K562 (cell line): ENCODE data around the gene TBC1D5. TPM values are rescaled to one million over a fixed set of nuclear protein-coding genes. Genes with fewer than 3 reads are reported as not detected.

Experiments used
- ATAC-seq: fragments of 200-7000 bp; cut with Tn5 transposase; 3 replicates; pipeline ENCODE4 v1.9.1; 2020; ENCODE audit warnings: moderate library complexity
- BruUV-seq: library from RNA; stranded (reverse); fragments of 400-500 nt; replicated peaks from 2 replicates; lab custom pipeline; 2021; lab: Mats Ljungman, UMichigan
- CTCF ChIA-PET: fragments of 300-600 bp; formaldehyde crosslinking; extraction: SDS; loops from one replicate; lab custom pipeline; 2021; ENCODE audit warnings: low intra/inter-chr PET ratio; lab: Yijun Ruan, JAX
- POLR2A ChIA-PET: fragments of 300-600, 350-650 bp; sonication (Branson Sonifier 250); formaldehyde crosslinking; extraction: SDS; loops from one replicate; lab custom pipeline; 2021; ENCODE audit warnings: antibody characterized with exemption, inconsistent platforms; lab: Yijun Ruan, JAX
- DNase-seq, 4 experiments: peaks; one replicate each; pipeline versions ENCODE4 v3.0.0 to v3.0.0-alpha.2; 2011 to 2018; ENCODE audit warnings: low spot score in 3 of 4, mixed read lengths in 3 of 4; ENCODE audit errors: extremely low read depth in 1 of 4
- FAIRE-seq: peaks from 2 replicates; lab custom pipeline; 2011; peaks lifted over from hg19 to GRCh38; lab: Jason Lieb, UNC
- H2AFZ ChIP-seq: 2 replicates; pipeline ENCODE4 v1.6.0; 2011; ENCODE audit warnings: low read depth, low read length, control low read depth, inconsistent platforms
- H3K27ac ChIP-seq: fragments of 200-600 bp; 3 replicates; pipeline ENCODE4 v1.8.0; 2011; ENCODE audit warnings: low read depth, mild to moderate bottlenecking, control low read depth, inconsistent platforms, low read length, moderate library complexity, mixed read lengths; ENCODE audit errors: extremely low read depth
- H3K27me3 ChIP-seq, 2 experiments: fragments of 300-600 bp in 1 of 2; 2 replicates in 1 of 2; 3 replicates in 1 of 2; pipeline versions ENCODE4 v1.6.0 to v1.8.0; 2011; ENCODE audit warnings: inconsistent platforms in 2 of 2, low read length in 2 of 2, mild to moderate bottlenecking in 1 of 2, mixed read lengths in 1 of 2, moderate library complexity in 1 of 2; ENCODE audit not compliant: control insufficient read depth in 2 of 2, insufficient read depth in 2 of 2
- H3K36me3 ChIP-seq: fragments of 300-600 bp; 3 replicates; pipeline ENCODE4 v1.8.0; 2011; ENCODE audit warnings: mild to moderate bottlenecking, low read length, inconsistent platforms; ENCODE audit not compliant: control insufficient read depth, insufficient read depth
- H3K4me1 ChIP-seq, 2 experiments: fragments of 200-600 bp in 1 of 2; replicated peaks in 1 of 2; 2 replicates in 1 of 2; 3 replicates in 1 of 2; pipeline versions ENCODE4 v1.5.1 to v1.8.0; 2011; ENCODE audit warnings: inconsistent platforms in 2 of 2, low read length in 2 of 2, mild to moderate bottlenecking in 1 of 2, mixed read lengths in 1 of 2, moderate library complexity in 1 of 2; ENCODE audit not compliant: control insufficient read depth in 2 of 2, insufficient read depth in 2 of 2
- H3K4me2 ChIP-seq: 2 replicates; pipeline ENCODE4 v1.6.1; 2011; ENCODE audit warnings: low read length, control low read depth, inconsistent platforms, mixed read lengths; ENCODE audit not compliant: insufficient read depth
- H3K4me3 ChIP-seq: fragments of 200-600 bp; sonication (generic), shearing (Covaris generic); 2 replicates; pipeline ENCODE4 v1.5.1; 2016; ENCODE audit warnings: control low read depth, inconsistent platforms
- H3K79me2 ChIP-seq: fragments of 200-600 bp; 3 replicates; pipeline ENCODE4 v1.8.0; 2011; ENCODE audit warnings: low read length, inconsistent platforms; ENCODE audit not compliant: control insufficient read depth, insufficient read depth
- H3K9ac ChIP-seq, 2 experiments: 2 replicates each; pipeline versions ENCODE4 v1.6.0 to v1.6.1; 2011; ENCODE audit warnings: low read depth in 2 of 2, low read length in 2 of 2, control low read depth in 1 of 2, inconsistent platforms in 1 of 2, mild to moderate bottlenecking in 1 of 2, mixed read lengths in 1 of 2; ENCODE audit not compliant: insufficient read depth in 1 of 2
- H3K9me1 ChIP-seq: one replicate; pipeline ENCODE4 v1.6.0; 2011; ENCODE audit warnings: inconsistent platforms, mild to moderate bottlenecking, low read length, moderate library complexity; ENCODE audit not compliant: control insufficient read depth, insufficient read depth
- H3K9me3 ChIP-seq: replicated peaks from 2 replicates; pipeline ENCODE4 v1.5.1; 2011; ENCODE audit warnings: low read depth, low read length, inconsistent platforms; ENCODE audit not compliant: control insufficient read depth, insufficient read depth
- H4K20me1 ChIP-seq: replicated peaks from 2 replicates; pipeline ENCODE4 v1.6.1; 2011; ENCODE audit warnings: low read length, inconsistent platforms, mixed read lengths; ENCODE audit not compliant: control insufficient read depth, insufficient read depth
- BACH1 ChIP-seq: fragments of 200-800 bp; sonication (Bioruptor generic); IDR thresholded peaks from 2 replicates; pipeline ENCODE4 v1.6.1; 2016; ENCODE audit warnings: missing genetic modification characterization, missing compliant biosample characterization
- ELK3 ChIP-seq: fragments of 450-650 bp; formaldehyde crosslinking; IDR thresholded peaks from 2 replicates; pipeline ENCODE4 v1.4.0; 2020; ENCODE audit warnings: mild to moderate bottlenecking
- FOXA1 ChIP-seq: fragments of 450-650 bp; IDR thresholded peaks from 2 replicates; pipeline ENCODE4 v1.6.1; 2016; ENCODE audit warnings: mild to moderate bottlenecking, borderline replicate concordance
- FOXP1 ChIP-seq: sonication (generic); formaldehyde crosslinking; IDR thresholded peaks from 2 replicates; pipeline ENCODE4 v1.8.0; 2022; ENCODE audit warnings: mild to moderate bottlenecking, missing genetic modification reagents
- GTF2E2 ChIP-seq: fragments of 200-800 bp; sonication (Bioruptor generic); IDR thresholded peaks from 2 replicates; pipeline ENCODE4 v1.6.1; 2016; ENCODE audit warnings: missing genetic modification characterization, missing compliant biosample characterization
- KLF13 ChIP-seq: fragments of 450-650 bp; IDR thresholded peaks from 2 replicates; pipeline ENCODE4 v1.6.1; 2016; ENCODE audit warnings: missing genetic modification characterization, low read depth, mild to moderate bottlenecking, missing compliant biosample characterization, moderate library complexity, borderline replicate concordance
- LEF1 ChIP-seq: fragments of 450-650 bp; IDR thresholded peaks from 2 replicates; pipeline ENCODE4 v1.6.1; 2016; ENCODE audit warnings: mild to moderate bottlenecking
- THRA ChIP-seq: fragments of 450-650 bp; IDR thresholded peaks from 2 replicates; pipeline ENCODE4 v1.6.1; 2017; ENCODE audit warnings: mild to moderate bottlenecking, moderate library complexity
- ZKSCAN1 ChIP-seq: fragments of 150-350 bp; IDR thresholded peaks from 2 replicates; pipeline ENCODE4 v1.6.1; 2016; ENCODE audit warnings: low read depth, low read length
- ZNF707 ChIP-seq: fragments of 250-450 bp; sonication (Bioruptor Pico); conservative IDR thresholded peaks from 2 replicates; pipeline ENCODE4 v1.8.0; 2022; ENCODE audit warnings: inconsistent platforms, mild to moderate bottlenecking, moderate library complexity
- WGBS: fragments of 100-300 bp; shearing (Covaris generic); methylation state at CpG from one replicate; pipeline ENCODE4 v1.1.6; 2016; ENCODE audit warnings: low coverage, mixed read lengths; ENCODE audit not compliant: insufficient coverage; ENCODE audit errors: missing lambda C conversion rate; 5-methylcytosine and 5-hydroxymethylcytosine counted together
- in situ Hi-C: fragments of 300-500 bp; cut with MboI; formaldehyde crosslinking; loops from 4 replicates; pipeline ENCODE4 v1.15.0; 2018; ENCODE audit warnings: inconsistent platforms, mixed read lengths
- intact Hi-C: fragments of 100-400 bp; cut with micrococcal nuclease; formaldehyde crosslinking; loops from 2 replicates; pipeline ENCODE4 v1.14.2; 2022
- polyA plus RNA-seq, 8 experiments: library from polyadenylated mRNA; depleted of rRNA in 4 of 8; stranded (reverse) in 5 of 8; unstranded in 3 of 8; fragments of >200 nt; fragmentation: Nextera tagmentation in 2 of 8; fragmentation: Illumina TruSeq in 1 of 8; extraction: Ambion mirVana in 2 of 8; extraction: Trizol in 1 of 8; gene quantifications; 2 replicates each; pipeline versions ENCODE4 v1.2.1 to v1.2.3, GENCODE V29; 2011 to 2014; ENCODE audit warnings: inconsistent platforms in 1 of 8, missing spikeins in 1 of 8
- total RNA-seq, 7 experiments: library from RNA; depleted of rRNA in 6 of 7; stranded (reverse); fragments of >200 nt in 6 of 7; fragmentation: Illumina TruSeq in 2 of 7; extraction: Trizol in 2 of 7; gene quantifications; 2 replicates each; pipeline versions ENCODE4 v1.2.1 to v1.2.3, GENCODE V29; 2011 to 2021; ENCODE audit warnings: low replicate concordance in 1 of 7
- TF ChIP-seq, protein P1 (sequence below): fragments of 250-450 bp; sonication (Bioruptor Pico); IDR thresholded peaks from 2 replicates; pipeline ENCODE4 v1.8.0; 2022; ENCODE audit warnings: inconsistent platforms

TBC1D5 gene
- total and polyA plus RNA-seq, 9 of the 15 experiments (the other 6 are each of a cell fraction or from before 2014, with no cell fraction given), result 2.9 to 38.1 (median 25.6) TPM

DNA sequence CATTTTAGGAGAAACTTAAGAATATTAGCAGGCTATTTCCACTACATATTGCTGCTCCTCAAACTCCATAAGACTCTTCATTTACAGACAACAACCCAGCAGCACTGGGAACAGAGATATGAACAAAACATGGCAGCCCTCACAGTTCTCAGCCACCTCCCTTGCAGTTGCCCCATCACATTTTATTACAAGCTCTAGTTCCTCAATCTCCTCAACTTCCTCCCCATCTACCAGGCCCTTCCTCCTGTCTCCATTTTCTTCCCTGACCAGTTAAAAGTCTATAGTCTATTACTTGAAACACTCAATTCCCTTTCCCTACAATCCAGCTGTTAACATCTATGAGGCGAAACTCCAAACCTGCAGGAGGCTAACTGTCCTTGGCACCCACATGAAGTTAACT, 412.5 kb downstream of the TBC1D5 start:
- ChIA-PET POLR2A (interaction anchor here (0.7 to 0.8 kb wide), 4 partner anchors 11 to 50 kb away, joined by 3 to 4 read pairs (median 3); no protein-coding TSS in a partner anchor), CTCF (no interaction called here)
- FAIRE-seq (no peak), DNase-seq (no peak), ATAC-seq (0 out of 3 replicates have a peak, but pooled peaks have one; percentile 37)
- Histone ChIP-seq H2AFZ (no peak overlapping the region), H3K4me2 (no peak overlapping the region), H3K4me3 (no peak overlapping the region), H3K36me3 (no peaks in the 10 kb centered on the region), H4K20me1 (no peaks in the 10 kb centered on the region), H3K4me1 (peaks cover 3 to 12% of the 10 kb centered on the region in 2 experiments; a peak in 3 of 5 replicates), H3K9me1 (no peaks in the 10 kb centered on the region), H3K27me3 (no peaks in the 10 kb centered on the region), H3K79me2 (no peaks in the 10 kb centered on the region), H3K27ac (no peak overlapping the region), H3K9ac (no peak overlapping the region), H3K9me3 (no peaks in the 10 kb centered on the region)
- intact Hi-C loops, result no loop called here
- no peak for TF ChIP-seq ELK3 (CRISPR knock-in tag)
- no TSS peak for BruUV-seq
- WGBS, result 54% methylated on average over 1 of the region's 1 CpG
- in situ Hi-C loops, result no loop called here

DNA sequence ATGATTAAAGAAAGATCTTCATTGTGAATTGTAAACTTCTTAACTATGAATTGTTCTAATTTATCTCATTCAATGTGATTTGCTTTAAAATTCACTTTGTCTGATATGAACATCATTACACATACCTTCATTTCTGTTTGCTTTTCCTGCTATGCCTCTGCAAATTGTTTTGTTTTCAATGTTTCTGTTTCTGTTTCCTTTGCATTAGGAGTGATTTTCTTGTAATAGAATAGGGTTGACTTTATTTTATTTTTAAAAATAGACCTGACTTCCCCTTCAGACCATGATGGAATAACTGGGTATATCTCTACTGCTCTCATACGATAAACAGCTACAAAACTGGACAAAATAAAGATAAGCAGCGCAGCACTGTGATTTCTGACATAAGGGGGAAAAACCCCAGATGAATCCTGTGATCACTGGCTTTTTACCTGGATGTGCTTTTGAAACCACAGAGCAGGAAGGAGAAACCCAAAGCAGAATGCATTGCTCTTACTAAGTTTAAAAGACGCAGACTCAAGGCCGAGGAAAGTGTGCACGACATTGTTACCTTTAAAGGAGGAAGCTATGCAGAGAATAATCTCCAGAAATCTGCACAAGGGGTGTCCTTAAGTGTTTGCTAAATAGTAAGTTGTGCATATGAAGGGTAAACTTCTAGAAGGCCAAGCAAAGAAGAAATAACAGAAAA, 420.2 kb downstream of the TBC1D5 start:
- POLR2A ChIA-PET, result no interaction called here
- Histone ChIP-seq H3K9ac (no peak overlapping the region), H3K79me2 (no peaks in the 10 kb centered on the region), H3K9me1 (no peaks in the 10 kb centered on the region), H3K9me3 (no peaks in the 10 kb centered on the region), H2AFZ (no peak overlapping the region), H3K27me3 (no peaks in the 10 kb centered on the region), H3K27ac (no peak overlapping the region), H3K4me2 (no peak overlapping the region), H3K36me3 (no peaks in the 10 kb centered on the region), H3K4me3 (no peak overlapping the region), H4K20me1 (no peaks in the 10 kb centered on the region), H3K4me1 (no peaks in the 10 kb centered on the region)
- FAIRE-seq (no peak), DNase-seq (no peak), ATAC-seq (no peak)
- no peak for TF ChIP-seq LEF1
- no peak for TF ChIP-seq FOXP1 (CRISPR knock-in tag)
- TF ChIP-seq FOXA1, result no peak
- no peak for TF ChIP-seq GTF2E2
- TF ChIP-seq, protein P1, sequence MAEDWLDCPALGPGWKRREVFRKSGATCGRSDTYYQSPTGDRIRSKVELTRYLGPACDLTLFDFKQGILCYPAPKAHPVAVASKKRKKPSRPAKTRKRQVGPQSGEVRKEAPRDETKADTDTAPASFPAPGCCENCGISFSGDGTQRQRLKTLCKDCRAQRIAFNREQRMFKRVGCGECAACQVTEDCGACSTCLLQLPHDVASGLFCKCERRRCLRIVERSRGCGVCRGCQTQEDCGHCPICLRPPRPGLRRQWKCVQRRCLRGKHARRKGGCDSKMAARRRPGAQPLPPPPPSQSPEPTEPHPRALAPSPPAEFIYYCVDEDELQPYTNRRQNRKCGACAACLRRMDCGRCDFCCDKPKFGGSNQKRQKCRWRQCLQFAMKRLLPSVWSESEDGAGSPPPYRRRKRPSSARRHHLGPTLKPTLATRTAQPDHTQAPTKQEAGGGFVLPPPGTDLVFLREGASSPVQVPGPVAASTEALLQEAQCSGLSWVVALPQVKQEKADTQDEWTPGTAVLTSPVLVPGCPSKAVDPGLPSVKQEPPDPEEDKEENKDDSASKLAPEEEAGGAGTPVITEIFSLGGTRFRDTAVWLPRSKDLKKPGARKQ (CRISPR knock-in tag), result no peak
- no peak for TF ChIP-seq ZNF707
- TF ChIP-seq ZKSCAN1, result no peak
- no peak for TF ChIP-seq THRA
- TF ChIP-seq BACH1 (tag), result no peak
- TF ChIP-seq KLF13 (tag), result no peak
- intact Hi-C loops, result no loop called here
- 46% methylated on average over 5 of the region's 5 CpGs for WGBS
- CTCF ChIA-PET, result no interaction called here
- in situ Hi-C loops, result no loop called here
- BruUV-seq, result no TSS peak
